Posterior cingulate gyrus (tissue), 11 donors: ENCODE measurements around the gene KIN.
A peak's percentile ranks its signal among the peaks of the same experiment; 100 is the strongest.
"Not testable (repeated sequence)": the region's sequence is repeated elsewhere in the genome, so short reads cannot be mapped to it uniquely, and the experiment has no call there.

Experiments
- DNase-seq, 10 donors: peaks; one replicate each; pipeline versions ENCODE4 v3.0.0 to v3.0.0-alpha.2; 2020 to 2021; ENCODE audit warnings: mixed read lengths in 3 of 10
- intact Hi-C: fragments of 100-400 bp; cut with DNase I; formaldehyde crosslinking; loops from one replicate; pipeline ENCODE4 v1.15.1; 2023

Gene KIN

GRCh38 chr10:7795605-7796004 lies 7.8 kb upstream of the KIN start:
- intact Hi-C loops: no loop called here
- no peak for DNase-seq

GRCh38 chr10:7794251-7795026 lies 6.6 kb upstream of the KIN start:
- no peak for DNase-seq
- intact Hi-C loops: no loop called here

GRCh38 chr10:7792541-7792940 lies 4.7 kb upstream of the KIN start:
- intact Hi-C loops: no loop called here
- DNase-seq: no peak

- intact Hi-C loops: loop anchor here (2.0 kb wide), 1 partner anchor 29 kb away; the partner anchor contains the start of gene TAF3
- DNase-seq: no peak
These were observed 1.6 kb upstream of the KIN start for GRCh38 chr10:7789390-7789789.

- intact Hi-C loops: loop anchor here (2.0 kb wide), 1 partner anchor 30 kb away; the partner anchor contains the start of gene TAF3
- peak in 3 of 10 donors; percentile 7 to 75 (median 8) for DNase-seq
These were observed 970 bp upstream of the KIN start for GRCh38 chr10:7788639-7789286.

GRCh38 chr10:7787150-7787856 lies 490 bp downstream of the KIN start:
- intact Hi-C loops: no loop called here
- DNase-seq: peak in 1 of 10 donors; percentile 10

GRCh38 chr10:7786430-7786829 lies 1.4 kb downstream of the KIN start:
- no peak for DNase-seq
- intact Hi-C loops: no loop called here

GRCh38 chr10:7782194-7782593 lies 5.6 kb downstream of the KIN start:
- intact Hi-C loops, DNase-seq: not testable (repeated sequence)

- intact Hi-C loops: no loop called here
- no peak for DNase-seq
These were observed 11.0 kb downstream of the KIN start for GRCh38 chr10:7776777-7777176.

- DNase-seq: no peak
These were observed 13.7 kb downstream of the KIN start for GRCh38 chr10:7773845-7774801.

GRCh38 chr10:7768417-7768816 lies 19.4 kb downstream of the KIN start:
- intact Hi-C loops: no loop called here
- DNase-seq: no peak

More at GRCh38 chr10:7773845-7774801, 13.7 kb downstream of the KIN start:
- intact Hi-C loops: no loop called here

- DNase-seq: no peak
- intact Hi-C loops: no loop called here
These were observed 20.6 kb downstream of the KIN start for GRCh38 chr10:7767209-7767608.

- no peak for DNase-seq
These were observed 21.6 kb downstream of the KIN start for GRCh38 chr10:7766241-7766640.

GRCh38 chr10:7763929-7764328 lies 23.9 kb downstream of the KIN start:
- DNase-seq: no peak
- intact Hi-C loops: no loop called here

More at GRCh38 chr10:7766241-7766640, 21.6 kb downstream of the KIN start:
- intact Hi-C loops: no loop called here

- DNase-seq: peak in 3 of 10 donors; percentile 23 to 67 (median 64)
- intact Hi-C loops: no loop called here
These were observed 31.3 kb downstream of the KIN start for GRCh38 chr10:7756360-7756992.

- intact Hi-C loops: no loop called here
- no peak for DNase-seq
These were observed 32.7 kb downstream of the KIN start for GRCh38 chr10:7755103-7755502.

- intact Hi-C loops: no loop called here
- no peak for DNase-seq
These were observed 35.5 kb downstream of the KIN start for GRCh38 chr10:7752251-7752650.

GRCh38 chr10:7750222-7750621 lies 37.6 kb downstream of the KIN start:
- no peak for DNase-seq

GRCh38 chr10:7748637-7749036 lies 39.2 kb downstream of the KIN start:
- DNase-seq, intact Hi-C loops: not testable (repeated sequence)

More at GRCh38 chr10:7750222-7750621, 37.6 kb downstream of the KIN start:
- intact Hi-C loops: no loop called here

GRCh38 chr10:7744307-7744706 lies 43.5 kb downstream of the KIN start:
- DNase-seq: no peak
- intact Hi-C loops: no loop called here
